Stimulated activated CD8-positive, alpha-beta memory T cell treated with anti-CD3 and anti-CD28 coated beads, Interleukin-12 subunit alpha, Interleukin-12 subunit beta, amount 100 ng/mL, for 4 hours (primary cell): ENCODE measurements around the gene MICOS13.

ENCODE experiments used
- DNase-seq: peaks from one replicate; pipeline ENCODE4 v3.0.0-alpha.2; 2020; ENCODE audit warnings: low read depth

Gene MICOS13

GRCh38 chr19:5667751-5668271 lies 12.5 kb downstream of the MICOS13 start:
- no peak for DNase-seq

- DNase-seq, result no peak
Observed at GRCh38 chr19:5666921-5667610, 13.2 kb downstream of the MICOS13 start.

GRCh38 chr19:5665781-5666513 lies 14.4 kb downstream of the MICOS13 start:
- DNase-seq, result no peak

GRCh38 chr19:5664515-5664914 lies 15.8 kb downstream of the MICOS13 start:
- DNase-seq, result no peak

- DNase-seq, result no peak
Observed at GRCh38 chr19:5663904-5664303, 16.4 kb downstream of the MICOS13 start.

GRCh38 chr19:5661483-5661882 lies 18.8 kb downstream of the MICOS13 start:
- DNase-seq, result no peak

GRCh38 chr19:5655412-5655811 lies 24.9 kb downstream of the MICOS13 start:
- DNase-seq, result no peak

- no peak for DNase-seq
Observed at GRCh38 chr19:5654931-5655330, 25.4 kb downstream of the MICOS13 start.

- DNase-seq, result no peak
Observed at GRCh38 chr19:5652261-5652660, 28.1 kb downstream of the MICOS13 start.

- DNase-seq, result no peak
Observed at GRCh38 chr19:5651361-5651760, 29.0 kb downstream of the MICOS13 start.

GRCh38 chr19:5648464-5648863 lies 31.9 kb downstream of the MICOS13 start:
- DNase-seq, result no peak

- no peak for DNase-seq
Observed at GRCh38 chr19:5646703-5647102, 33.6 kb downstream of the MICOS13 start.

GRCh38 chr19:5645409-5645808 lies 34.9 kb downstream of the MICOS13 start:
- DNase-seq, result no peak

- no peak for DNase-seq
Observed at GRCh38 chr19:5644037-5644436, 36.3 kb downstream of the MICOS13 start.

GRCh38 chr19:5643060-5643459 lies 37.3 kb downstream of the MICOS13 start:
- no peak for DNase-seq

- no peak for DNase-seq
Observed at GRCh38 chr19:5642204-5642603, 38.1 kb downstream of the MICOS13 start.

GRCh38 chr19:5641171-5641570 lies 39.1 kb downstream of the MICOS13 start:
- DNase-seq, result no peak

- DNase-seq, result no peak
Observed at GRCh38 chr19:5637971-5638370, 42.3 kb downstream of the MICOS13 start.

- no peak for DNase-seq
Observed at GRCh38 chr19:5635427-5635826, 44.9 kb downstream of the MICOS13 start.

GRCh38 chr19:5632657-5633056 lies 47.7 kb downstream of the MICOS13 start:
- DNase-seq, result no peak

- no peak for DNase-seq
Observed at GRCh38 chr19:5632241-5632612, 48.1 kb downstream of the MICOS13 start.

- DNase-seq, result no peak
Observed at GRCh38 chr19:5631567-5632240, 48.6 kb downstream of the MICOS13 start.

GRCh38 chr19:5628919-5629481 lies 51.3 kb downstream of the MICOS13 start:
- no peak for DNase-seq
